K562 (cell line): ENCODE measurements around the gene KRT75. TPM values are rescaled to one million over a fixed set of nuclear protein-coding genes. Genes with fewer than 3 reads are reported as not detected.

ENCODE experiments used
- ATAC-seq: fragments of 200-7000 bp; cut with Tn5 transposase; 3 replicates; pipeline ENCODE4 v1.9.1; 2020; ENCODE audit warnings: moderate library complexity
- BruUV-seq: library from RNA; stranded (reverse); fragments of 400-500 nt; replicated peaks from 2 replicates; lab custom pipeline; 2021; lab: Mats Ljungman, UMichigan
- CTCF ChIA-PET: fragments of 300-600 bp; formaldehyde crosslinking; extraction: SDS; loops from one replicate; lab custom pipeline; 2021; ENCODE audit warnings: low intra/inter-chr PET ratio; lab: Yijun Ruan, JAX
- POLR2A ChIA-PET: fragments of 300-600, 350-650 bp; sonication (Branson Sonifier 250); formaldehyde crosslinking; extraction: SDS; loops from one replicate; lab custom pipeline; 2021; ENCODE audit warnings: antibody characterized with exemption, inconsistent platforms; lab: Yijun Ruan, JAX
- DNase-seq, 4 experiments: peaks; one replicate each; pipeline versions ENCODE4 v3.0.0 to v3.0.0-alpha.2; 2011 to 2018; ENCODE audit warnings: low spot score in 3 of 4, mixed read lengths in 3 of 4; ENCODE audit errors: extremely low read depth in 1 of 4
- FAIRE-seq: peaks from 2 replicates; lab custom pipeline; 2011; peaks lifted over from hg19 to GRCh38; lab: Jason Lieb, UNC
- H2AFZ ChIP-seq: 2 replicates; pipeline ENCODE4 v1.6.0; 2011; ENCODE audit warnings: low read depth, low read length, control low read depth, inconsistent platforms
- H3K27ac ChIP-seq: fragments of 200-600 bp; 3 replicates; pipeline ENCODE4 v1.8.0; 2011; ENCODE audit warnings: low read depth, mild to moderate bottlenecking, control low read depth, inconsistent platforms, low read length, moderate library complexity, mixed read lengths; ENCODE audit errors: extremely low read depth
- H3K27me3 ChIP-seq, 2 experiments: fragments of 300-600 bp in 1 of 2; 2 replicates in 1 of 2; 3 replicates in 1 of 2; pipeline versions ENCODE4 v1.6.0 to v1.8.0; 2011; ENCODE audit warnings: inconsistent platforms in 2 of 2, low read length in 2 of 2, mild to moderate bottlenecking in 1 of 2, mixed read lengths in 1 of 2, moderate library complexity in 1 of 2; ENCODE audit not compliant: control insufficient read depth in 2 of 2, insufficient read depth in 2 of 2
- H3K36me3 ChIP-seq: fragments of 300-600 bp; 3 replicates; pipeline ENCODE4 v1.8.0; 2011; ENCODE audit warnings: mild to moderate bottlenecking, low read length, inconsistent platforms; ENCODE audit not compliant: control insufficient read depth, insufficient read depth
- H3K4me1 ChIP-seq, 2 experiments: fragments of 200-600 bp in 1 of 2; replicated peaks in 1 of 2; 2 replicates in 1 of 2; 3 replicates in 1 of 2; pipeline versions ENCODE4 v1.5.1 to v1.8.0; 2011; ENCODE audit warnings: inconsistent platforms in 2 of 2, low read length in 2 of 2, mild to moderate bottlenecking in 1 of 2, mixed read lengths in 1 of 2, moderate library complexity in 1 of 2; ENCODE audit not compliant: control insufficient read depth in 2 of 2, insufficient read depth in 2 of 2
- H3K4me2 ChIP-seq: 2 replicates; pipeline ENCODE4 v1.6.1; 2011; ENCODE audit warnings: low read length, control low read depth, inconsistent platforms, mixed read lengths; ENCODE audit not compliant: insufficient read depth
- H3K4me3 ChIP-seq: fragments of 200-600 bp; sonication (generic), shearing (Covaris generic); 2 replicates; pipeline ENCODE4 v1.5.1; 2016; ENCODE audit warnings: control low read depth, inconsistent platforms
- H3K79me2 ChIP-seq: fragments of 200-600 bp; 3 replicates; pipeline ENCODE4 v1.8.0; 2011; ENCODE audit warnings: low read length, inconsistent platforms; ENCODE audit not compliant: control insufficient read depth, insufficient read depth
- H3K9ac ChIP-seq, 2 experiments: 2 replicates each; pipeline versions ENCODE4 v1.6.0 to v1.6.1; 2011; ENCODE audit warnings: low read depth in 2 of 2, low read length in 2 of 2, control low read depth in 1 of 2, inconsistent platforms in 1 of 2, mild to moderate bottlenecking in 1 of 2, mixed read lengths in 1 of 2; ENCODE audit not compliant: insufficient read depth in 1 of 2
- H3K9me1 ChIP-seq: one replicate; pipeline ENCODE4 v1.6.0; 2011; ENCODE audit warnings: inconsistent platforms, mild to moderate bottlenecking, low read length, moderate library complexity; ENCODE audit not compliant: control insufficient read depth, insufficient read depth
- H3K9me3 ChIP-seq: replicated peaks from 2 replicates; pipeline ENCODE4 v1.5.1; 2011; ENCODE audit warnings: low read depth, low read length, inconsistent platforms; ENCODE audit not compliant: control insufficient read depth, insufficient read depth
- H4K20me1 ChIP-seq: replicated peaks from 2 replicates; pipeline ENCODE4 v1.6.1; 2011; ENCODE audit warnings: low read length, inconsistent platforms, mixed read lengths; ENCODE audit not compliant: control insufficient read depth, insufficient read depth
- CAMTA2 ChIP-seq: fragments of 250-450 bp; sonication (Bioruptor Pico); conservative IDR thresholded peaks from 2 replicates; pipeline ENCODE4 v1.5.1; 2022
- CHD2 ChIP-seq: IDR thresholded peaks from 2 replicates; pipeline ENCODE4 v1.6.1; 2011; ENCODE audit warnings: low read depth, low read length
- MLLT1 ChIP-seq, 2 experiments: fragments of 450-650 bp; IDR thresholded peaks; 2 replicates each; pipeline ENCODE4 v1.6.1; 2016
- MTA1 ChIP-seq: fragments of 450-650 bp; IDR thresholded peaks from 2 replicates; pipeline ENCODE4 v1.6.1; 2017; ENCODE audit warnings: borderline replicate concordance
- NFIX ChIP-seq: fragments of 250-450 bp; sonication (Bioruptor Pico); IDR thresholded peaks from 2 replicates; pipeline ENCODE4 v1.4.0; 2020; ENCODE audit warnings: low read depth, mild to moderate bottlenecking, moderate library complexity
- PREB ChIP-seq: sonication (generic); formaldehyde crosslinking; IDR thresholded peaks from 2 replicates; pipeline ENCODE4 v1.8.1; 2023; ENCODE audit warnings: mild to moderate bottlenecking, missing genetic modification reagents
- RBFOX2 ChIP-seq: fragments of 200-400 bp; formaldehyde crosslinking; IDR thresholded peaks from 2 replicates; pipeline ENCODE4 v1.6.1; 2017; ENCODE audit warnings: low read depth, mild to moderate bottlenecking, low read length, moderate library complexity
- SP1 ChIP-seq: sonication (generic); formaldehyde crosslinking; IDR thresholded peaks from 2 replicates; pipeline ENCODE4 v1.8.1; 2022; ENCODE audit warnings: mild to moderate bottlenecking, missing genetic modification reagents
- TAF9B ChIP-seq: fragments of 450-650 bp; IDR thresholded peaks from 2 replicates; pipeline ENCODE4 v1.6.1; 2018; ENCODE audit warnings: mild to moderate bottlenecking; ENCODE audit not compliant: partially characterized antibody
- XRCC3 ChIP-seq: fragments of 450-650 bp; IDR thresholded peaks from 2 replicates; pipeline ENCODE4 v1.6.1; 2017; ENCODE audit warnings: mild to moderate bottlenecking, moderate library complexity
- ZNF140 ChIP-seq: fragments of 250-450 bp; sonication (Bioruptor Pico); IDR thresholded peaks from 2 replicates; pipeline ENCODE4 v1.8.0; 2021; ENCODE audit warnings: moderate library complexity, mild to moderate bottlenecking, inconsistent platforms
- ZNF3 ChIP-seq: fragments of 250-450 bp; sonication (Bioruptor Pico); IDR thresholded peaks from 2 replicates; pipeline ENCODE4 v1.5.0; 2021; ENCODE audit warnings: mild to moderate bottlenecking, moderate library complexity
- ZNF699 ChIP-seq: fragments of 250-450 bp; sonication (Bioruptor Pico); IDR thresholded peaks from 2 replicates; pipeline ENCODE4 v1.8.0; 2021; ENCODE audit warnings: mild to moderate bottlenecking, moderate library complexity; ENCODE audit not compliant: insufficient replicate concordance
- WGBS: fragments of 100-300 bp; shearing (Covaris generic); methylation state at CpG from one replicate; pipeline ENCODE4 v1.1.6; 2016; ENCODE audit warnings: low coverage, mixed read lengths; ENCODE audit not compliant: insufficient coverage; ENCODE audit errors: missing lambda C conversion rate; 5-methylcytosine and 5-hydroxymethylcytosine counted together
- in situ Hi-C: fragments of 300-500 bp; cut with MboI; formaldehyde crosslinking; loops from 4 replicates; pipeline ENCODE4 v1.15.0; 2018; ENCODE audit warnings: inconsistent platforms, mixed read lengths
- intact Hi-C: fragments of 100-400 bp; cut with micrococcal nuclease; formaldehyde crosslinking; loops from 2 replicates; pipeline ENCODE4 v1.14.2; 2022
- polyA plus RNA-seq, 8 experiments: library from polyadenylated mRNA; depleted of rRNA in 4 of 8; stranded (reverse) in 5 of 8; unstranded in 3 of 8; fragments of >200 nt; fragmentation: Nextera tagmentation in 2 of 8; fragmentation: Illumina TruSeq in 1 of 8; extraction: Ambion mirVana in 2 of 8; extraction: Trizol in 1 of 8; gene quantifications; 2 replicates each; pipeline versions ENCODE4 v1.2.1 to v1.2.3, GENCODE V29; 2011 to 2014; ENCODE audit warnings: inconsistent platforms in 1 of 8, missing spikeins in 1 of 8
- total RNA-seq, 7 experiments: library from RNA; depleted of rRNA in 6 of 7; stranded (reverse); fragments of >200 nt in 6 of 7; fragmentation: Illumina TruSeq in 2 of 7; extraction: Trizol in 2 of 7; gene quantifications; 2 replicates each; pipeline versions ENCODE4 v1.2.1 to v1.2.3, GENCODE V29; 2011 to 2021; ENCODE audit warnings: low replicate concordance in 1 of 7
- TF ChIP-seq, protein P1 (sequence below): sonication (generic); formaldehyde crosslinking; IDR thresholded peaks from 2 replicates; pipeline ENCODE4 v1.8.1; 2023; ENCODE audit warnings: mild to moderate bottlenecking, missing genetic modification reagents, moderate library complexity

The KRT75 gene
- total and polyA plus RNA-seq, 9 of the 15 experiments (the other 6 are each of a cell fraction or from before 2014, with no cell fraction given): not detected

DNA sequence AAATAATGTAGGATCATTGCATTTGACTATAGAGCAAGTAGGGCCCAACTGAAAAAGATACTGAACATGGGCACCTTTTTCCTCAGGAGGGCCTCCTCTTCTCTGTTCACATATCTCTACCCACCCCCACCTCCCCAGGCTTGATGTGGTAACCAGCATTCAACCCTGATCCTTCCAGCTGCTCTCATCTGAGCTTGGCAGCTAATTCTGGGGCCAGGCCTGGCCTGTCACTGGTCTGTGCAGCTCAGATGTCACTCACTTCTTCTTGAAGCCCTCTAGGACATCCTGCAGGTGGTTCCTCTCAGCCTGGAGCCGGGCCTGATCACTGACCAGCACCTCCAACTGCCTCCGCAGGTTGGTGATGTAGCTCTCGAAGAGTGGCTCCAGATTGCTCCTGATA is 50.8 kb downstream of the KRT75 start:
- WGBS: 0% methylated on average over 3 of the region's 3 CpGs
- H3K9me3 ChIP-seq: no peaks in the 10 kb centered on the region
- H3K36me3 ChIP-seq: no peaks in the 10 kb centered on the region
- no peak overlapping the region for H3K9ac ChIP-seq
- ATAC-seq: no peak
- BruUV-seq: no TSS peak
- no peak overlapping the region for H3K27ac ChIP-seq
- H3K4me1 ChIP-seq: peaks cover 0 to 5% of the 10 kb centered on the region in 2 experiments; a peak in 1 of 5 replicates
- no peak for FAIRE-seq
- no peak for DNase-seq
- H3K4me3 ChIP-seq: no peak overlapping the region
- peaks cover 5 to 59% of the 10 kb centered on the region in 2 experiments; a peak in 4 of 5 replicates for H3K27me3 ChIP-seq
- H2AFZ ChIP-seq: no peak overlapping the region
- H3K79me2 ChIP-seq: no peaks in the 10 kb centered on the region
- intact Hi-C loops: no loop called here
- POLR2A ChIA-PET: no interaction called here
- TF ChIP-seq TAF9B (no peak), RBFOX2 (no peak), SP1 (CRISPR knock-in tag) (no peak), NFIX (CRISPR knock-in tag) (no peak), CHD2 (no peak)
- TF ChIP-seq, all 486 proteins: peak for 0
- Histone ChIP-seq H3K9me1 (no peaks in the 10 kb centered on the region), H4K20me1 (no peaks in the 10 kb centered on the region), H3K4me2 (no peak overlapping the region)
- CTCF ChIA-PET: no interaction called here
- in situ Hi-C loops: loop anchor here (5.0 kb wide), 2 partner anchors 494 to 599 kb away; no protein-coding TSS in a partner anchor

- Histone ChIP-seq H3K9ac (no peak overlapping the region), H3K36me3 (no peaks in the 10 kb centered on the region), H3K9me1 (no peaks in the 10 kb centered on the region), H3K9me3 (no peaks in the 10 kb centered on the region), H4K20me1 (no peaks in the 10 kb centered on the region), H3K79me2 (no peaks in the 10 kb centered on the region), H3K4me3 (no peak overlapping the region), H3K27me3 (peaks cover 5 to 59% of the 10 kb centered on the region in 2 experiments; a peak in 4 of 5 replicates), H3K4me2 (no peak overlapping the region), H3K4me1 (peaks cover 0 to 5% of the 10 kb centered on the region in 2 experiments; a peak in 1 of 5 replicates), H2AFZ (no peak overlapping the region), H3K27ac (no peak overlapping the region)
- ATAC-seq (no peak), DNase-seq (no peak), FAIRE-seq (no peak)
- no TSS peak for BruUV-seq
- ChIA-PET CTCF (no interaction called here), POLR2A (interaction anchor here (1.0 kb wide), 1 partner anchor 9 kb away, joined by 5 read pairs; no protein-coding TSS in a partner anchor)
- WGBS: 5% methylated on average over 2 of the region's 2 CpGs
- intact Hi-C loops (no loop called here), in situ Hi-C loops (loop anchor here (5.0 kb wide), 2 partner anchors 494 to 599 kb away; no protein-coding TSS in a partner anchor)
- TF ChIP-seq MLLT1 (IDR thresholded peaks at IDR 0.05) (no peak), MTA1 (no peak), CAMTA2 (CRISPR knock-in tag) (no peak), ZNF699 (no peak), ZNF140 (CRISPR knock-in tag) (no peak), PREB (CRISPR knock-in tag) (no peak), ZNF3 (no peak), XRCC3 (no peak)
- TF ChIP-seq, protein P1, sequence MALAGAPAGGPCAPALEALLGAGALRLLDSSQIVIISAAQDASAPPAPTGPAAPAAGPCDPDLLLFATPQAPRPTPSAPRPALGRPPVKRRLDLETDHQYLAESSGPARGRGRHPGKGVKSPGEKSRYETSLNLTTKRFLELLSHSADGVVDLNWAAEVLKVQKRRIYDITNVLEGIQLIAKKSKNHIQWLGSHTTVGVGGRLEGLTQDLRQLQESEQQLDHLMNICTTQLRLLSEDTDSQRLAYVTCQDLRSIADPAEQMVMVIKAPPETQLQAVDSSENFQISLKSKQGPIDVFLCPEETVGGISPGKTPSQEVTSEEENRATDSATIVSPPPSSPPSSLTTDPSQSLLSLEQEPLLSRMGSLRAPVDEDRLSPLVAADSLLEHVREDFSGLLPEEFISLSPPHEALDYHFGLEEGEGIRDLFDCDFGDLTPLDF (CRISPR knock-in tag): no peak
Observed at GRCh38 chr12:52382854-52383253, 51.3 kb downstream of the KRT75 start.
